Mesendoderm (in vitro differentiated cells): Measurements from ENCODE around the gene RALGAPA1.
"Not testable (repeated sequence)": the region's sequence is repeated elsewhere in the genome, so short reads cannot be mapped to it uniquely, and the experiment has no call there.

Experiments
- DNase-seq: peaks from one replicate; pipeline ENCODE4 v3.0.0; 2013
- H2AK5ac ChIP-seq: 2 replicates; pipeline ENCODE4 v1.6.1; 2013; ENCODE audit warnings: low read length, inconsistent platforms
- H2BK120ac ChIP-seq: 2 replicates; pipeline ENCODE4 v1.6.1; 2013; ENCODE audit warnings: low read depth, mild to moderate bottlenecking, low read length, moderate library complexity, mixed read lengths
- H2BK15ac ChIP-seq: replicated peaks from 2 replicates; pipeline ENCODE4 v1.6.1; 2013; ENCODE audit warnings: low read depth, mild to moderate bottlenecking, moderate library complexity
- H2BK5ac ChIP-seq: 2 replicates; pipeline ENCODE4 v1.6.1; 2013; ENCODE audit warnings: low read length, inconsistent platforms
- H3K18ac ChIP-seq: 2 replicates; pipeline ENCODE4 v1.6.1; 2013; ENCODE audit warnings: mild to moderate bottlenecking, low read length, mixed read lengths
- H3K23ac ChIP-seq: one replicate; pipeline ENCODE4 v1.6.1; 2013; ENCODE audit warnings: low read length
- H3K27ac ChIP-seq: 2 replicates; pipeline ENCODE4 v1.5.1; 2013; ENCODE audit warnings: low read depth, mild to moderate bottlenecking, inconsistent platforms, low read length, moderate library complexity
- H3K27me3 ChIP-seq: 2 replicates; pipeline ENCODE4 v1.6.1; 2013; ENCODE audit warnings: low read length, control low read depth, mild to moderate bottlenecking, inconsistent platforms; ENCODE audit not compliant: insufficient read depth, poor library complexity
- H3K36me3 ChIP-seq: 2 replicates; pipeline ENCODE4 v1.6.1; 2013; ENCODE audit warnings: low read length, inconsistent platforms; ENCODE audit not compliant: control insufficient read depth, insufficient read depth
- H3K4ac ChIP-seq: one replicate; pipeline ENCODE4 v1.6.1; 2013; ENCODE audit warnings: low read depth, mild to moderate bottlenecking, low read length, moderate library complexity
- H3K4me1 ChIP-seq: 2 replicates; pipeline ENCODE4 v1.6.1; 2013; ENCODE audit warnings: low read depth, low read length, inconsistent platforms; ENCODE audit not compliant: control insufficient read depth
- H3K4me2 ChIP-seq: 2 replicates; pipeline ENCODE4 v1.6.1; 2013; ENCODE audit warnings: low read length
- H3K4me3 ChIP-seq: 2 replicates; pipeline ENCODE4 v1.5.1; 2013; ENCODE audit warnings: mild to moderate bottlenecking, low read length
- H3K56ac ChIP-seq: one replicate; pipeline ENCODE4 v1.6.1; 2013; ENCODE audit warnings: low read length
- H3K79me1 ChIP-seq: 2 replicates; pipeline ENCODE4 v1.6.1; 2013; ENCODE audit warnings: low read length, inconsistent platforms
- H3K79me2 ChIP-seq: 2 replicates; pipeline ENCODE4 v1.6.1; 2013; ENCODE audit warnings: mild to moderate bottlenecking, low read length; ENCODE audit not compliant: control insufficient read depth, insufficient read depth
- H3K9ac ChIP-seq: 2 replicates; pipeline ENCODE4 v1.6.1; 2013; ENCODE audit warnings: low read length, inconsistent platforms
- H4K5ac ChIP-seq: one replicate; pipeline ENCODE4 v1.6.1; 2013; ENCODE audit warnings: low read length
- H4K8ac ChIP-seq: one replicate; pipeline ENCODE4 v1.6.1; 2013; ENCODE audit warnings: low read depth, mild to moderate bottlenecking, control low read depth, low read length, moderate library complexity
- WGBS: extraction: QIAGEN DNeasy Blood & Tissue Kit; methylation state at CpG from one replicate; pipeline ENCODE4 v1.1.7; 2013; ENCODE audit warnings: low lambda C conversion rate, missing lambda C conversion rate; ENCODE audit not compliant: insufficient coverage; ENCODE audit errors: extremely low coverage; 5-methylcytosine and 5-hydroxymethylcytosine counted together

The RALGAPA1 gene

DNA sequence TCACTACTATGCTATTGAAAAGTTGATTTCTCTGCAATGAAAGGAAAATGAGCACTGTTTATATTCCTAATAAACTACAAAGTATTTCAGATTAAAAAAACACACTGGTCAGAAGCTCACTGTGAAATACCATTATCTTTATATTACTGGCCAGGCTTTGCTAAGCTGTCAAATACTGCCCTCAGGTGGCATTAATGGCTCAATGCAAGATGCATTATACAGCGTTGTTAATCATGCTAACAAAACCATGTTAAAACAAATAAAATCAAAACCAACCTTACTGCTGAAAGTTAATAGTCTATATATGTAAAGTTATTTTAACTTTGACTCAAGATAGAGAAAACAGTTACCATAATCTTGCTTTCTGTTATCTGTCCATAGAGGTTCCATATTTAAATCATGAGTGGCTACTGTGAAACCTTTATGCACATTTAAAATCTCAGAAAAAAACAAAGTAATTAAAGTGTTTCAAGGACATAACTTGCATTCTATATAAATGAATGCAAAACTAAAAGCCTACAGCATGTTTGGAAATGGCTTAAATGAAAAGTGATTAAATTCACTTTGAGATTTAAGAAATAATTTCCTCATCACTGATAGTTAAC lies 121.7 kb downstream of the RALGAPA1 start:
- Histone ChIP-seq H3K27me3 (no peaks in the 10 kb centered on the region), H3K4me2 (no peak overlapping the region), H4K5ac (no peak overlapping the region), H3K23ac (no peak overlapping the region), H3K18ac (no peak overlapping the region), H3K79me2 (no peaks in the 10 kb centered on the region), H2BK120ac (no peak overlapping the region), H3K36me3 (no peaks in the 10 kb centered on the region), H3K4me3 (no peak overlapping the region), H2AK5ac (no peak overlapping the region), H4K8ac (no peak overlapping the region), H2BK15ac (no peak overlapping the region), H3K4me1 (no peaks in the 10 kb centered on the region), H3K9ac (no peak overlapping the region), H2BK5ac (no peak overlapping the region), H3K4ac (no peak overlapping the region), H3K27ac (no peak overlapping the region), H3K79me1 (no peaks in the 10 kb centered on the region), H3K56ac (no peak overlapping the region)
- WGBS: no CpG with 5 or more reads among the region's 1 CpG
- DNase-seq: peak; percentile 47

DNA sequence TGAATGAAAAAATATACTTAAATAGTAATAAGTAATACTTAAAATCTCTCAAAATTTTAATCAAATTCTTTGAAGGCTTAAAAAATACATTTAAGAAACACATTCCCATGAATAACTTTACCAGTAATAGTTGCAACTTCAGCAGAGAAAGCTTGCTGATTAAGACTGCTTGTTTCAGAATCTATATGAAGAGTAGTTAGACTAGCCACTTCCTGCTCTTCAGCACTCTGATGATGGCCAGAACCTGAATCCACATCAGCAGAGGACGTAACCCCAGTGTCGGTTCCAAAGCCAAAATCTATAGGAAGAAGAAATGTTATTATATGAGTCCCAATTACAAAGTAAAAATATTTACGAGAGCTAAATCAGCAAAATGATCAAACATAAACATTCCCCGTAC lies 125.4 kb downstream of the RALGAPA1 start:
- not testable (repeated sequence) for H3K79me2 ChIP-seq, H4K5ac ChIP-seq, H2BK5ac ChIP-seq, H3K18ac ChIP-seq, H2AK5ac ChIP-seq, H3K27ac ChIP-seq, H2BK15ac ChIP-seq, H3K36me3 ChIP-seq, H4K8ac ChIP-seq, H3K4ac ChIP-seq, H3K23ac ChIP-seq, H3K79me1 ChIP-seq, H3K56ac ChIP-seq, H3K9ac ChIP-seq, H2BK120ac ChIP-seq, DNase-seq, H3K4me3 ChIP-seq, H3K4me1 ChIP-seq, H3K27me3 ChIP-seq, H3K4me2 ChIP-seq
- no CpG with 5 or more reads among the region's 4 CpGs for WGBS

DNA sequence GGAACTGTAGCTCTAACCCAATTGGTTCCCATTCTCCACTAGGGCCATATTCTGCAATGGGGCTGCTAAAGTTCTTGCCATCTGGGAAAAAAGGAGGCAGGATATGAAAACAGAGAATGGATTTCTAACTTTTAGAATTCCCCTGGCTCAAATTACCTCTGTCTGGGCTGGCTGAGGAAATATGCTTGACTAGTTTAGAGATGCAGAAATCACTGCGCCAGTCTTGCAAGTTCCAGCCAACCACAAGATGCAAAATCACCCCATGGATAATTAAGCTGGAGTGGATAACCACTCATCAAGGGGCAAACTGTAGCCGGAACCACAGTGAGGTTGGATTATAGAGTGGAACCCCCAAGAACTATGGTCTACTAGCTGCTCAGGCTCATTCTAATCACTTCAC lies 126.3 kb downstream of the RALGAPA1 start:
- WGBS: no CpG with 5 or more reads among the region's 2 CpGs
- DNase-seq: no peak
- no peak overlapping the region for H3K23ac ChIP-seq

DNA sequence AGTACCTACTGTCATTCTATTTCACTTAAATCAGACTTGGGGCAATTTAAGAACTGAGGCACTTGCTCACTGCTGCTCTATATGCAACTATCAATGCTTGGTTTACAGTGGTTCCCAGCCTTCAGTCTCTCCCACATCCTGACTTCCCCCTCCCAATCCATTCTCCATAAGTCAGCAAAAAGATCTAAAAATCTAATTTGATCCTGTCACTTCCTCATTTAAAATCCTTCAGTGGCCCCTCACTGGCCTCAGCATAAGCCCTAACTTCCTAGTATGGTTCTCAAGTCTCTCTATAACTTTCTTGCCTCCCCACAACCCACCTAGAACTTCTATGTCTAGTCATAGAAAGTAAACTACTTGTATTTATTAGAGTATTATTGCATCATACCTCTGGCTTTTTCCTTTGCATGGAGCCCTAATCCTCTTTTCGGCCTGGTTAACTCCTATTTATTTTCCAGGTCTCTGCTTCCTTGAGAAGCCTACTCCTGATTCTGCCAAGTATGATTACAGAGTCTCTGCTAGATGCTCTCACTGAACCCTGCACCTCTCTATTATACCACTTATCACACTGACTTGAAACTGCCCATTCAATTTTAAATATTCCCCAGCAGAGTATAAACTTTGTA lies 130.6 kb downstream of the RALGAPA1 start:
- no peak overlapping the region for H2BK5ac ChIP-seq
- WGBS: no CpG with 5 or more reads among the region's 1 CpG
- H3K36me3 ChIP-seq: no peaks in the 10 kb centered on the region
- no peak overlapping the region for H3K18ac ChIP-seq
- H2BK15ac ChIP-seq: no peak overlapping the region
- H3K4me3 ChIP-seq: no peak overlapping the region
- no peak overlapping the region for H2BK120ac ChIP-seq
- H3K4me2 ChIP-seq: no peak overlapping the region
- H3K4ac ChIP-seq: no peak overlapping the region
- no peak overlapping the region for H3K9ac ChIP-seq
- H3K23ac ChIP-seq: no peak overlapping the region
- no peaks in the 10 kb centered on the region for H3K79me1 ChIP-seq
- H4K5ac ChIP-seq: no peak overlapping the region
- no peak overlapping the region for H2AK5ac ChIP-seq
- no peak overlapping the region for H4K8ac ChIP-seq
- no peaks in the 10 kb centered on the region for H3K4me1 ChIP-seq
- no peaks in the 10 kb centered on the region for H3K27me3 ChIP-seq
- no peak for DNase-seq
- H3K27ac ChIP-seq: no peak overlapping the region
- no peak overlapping the region for H3K56ac ChIP-seq
- no peaks in the 10 kb centered on the region for H3K79me2 ChIP-seq

More for the DNA sequence above, 126.3 kb downstream of the RALGAPA1 start:
- H3K9ac ChIP-seq: no peak overlapping the region
- no peak overlapping the region for H2AK5ac ChIP-seq
- H3K27me3 ChIP-seq: no peaks in the 10 kb centered on the region
- H4K8ac ChIP-seq: no peak overlapping the region
- no peaks in the 10 kb centered on the region for H3K36me3 ChIP-seq
- H2BK5ac ChIP-seq: no peak overlapping the region
- H3K27ac ChIP-seq: no peak overlapping the region
- H3K79me2 ChIP-seq: no peaks in the 10 kb centered on the region
- H3K4me3 ChIP-seq: no peak overlapping the region
- H3K4me2 ChIP-seq: no peak overlapping the region
- no peak overlapping the region for H3K4ac ChIP-seq
- no peak overlapping the region for H3K56ac ChIP-seq
- no peak overlapping the region for H2BK15ac ChIP-seq
- no peak overlapping the region for H4K5ac ChIP-seq
- no peak overlapping the region for H2BK120ac ChIP-seq
- no peaks in the 10 kb centered on the region for H3K79me1 ChIP-seq
- H3K18ac ChIP-seq: no peak overlapping the region
- H3K4me1 ChIP-seq: no peaks in the 10 kb centered on the region

DNA sequence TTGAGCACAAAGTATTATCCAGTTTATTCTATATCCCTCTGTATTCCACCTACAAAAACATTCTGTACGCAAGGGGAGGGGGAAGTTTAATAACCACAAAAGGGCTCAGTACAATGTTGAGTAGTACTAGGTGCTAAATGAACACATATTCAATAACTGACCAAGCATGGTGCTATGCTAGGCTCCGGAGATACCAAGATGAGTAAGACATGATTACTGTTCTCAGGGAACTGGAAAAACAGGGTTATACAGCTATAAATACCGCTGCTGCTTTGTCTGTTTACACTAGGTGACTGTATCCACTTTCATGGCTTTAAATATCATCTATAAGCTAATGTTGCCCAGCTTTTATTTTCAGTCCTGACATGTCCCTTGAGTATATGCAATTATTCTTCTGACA lies 139.3 kb downstream of the RALGAPA1 start:
- no peak for DNase-seq
- no CpG with 5 or more reads among the region's 3 CpGs for WGBS
- no peak overlapping the region for H3K23ac ChIP-seq
- no peak overlapping the region for H3K9ac ChIP-seq
- H3K4me2 ChIP-seq: no peak overlapping the region
- no peaks in the 10 kb centered on the region for H3K4me1 ChIP-seq
- no peaks in the 10 kb centered on the region for H3K27me3 ChIP-seq
- no peak overlapping the region for H2BK120ac ChIP-seq
- H2AK5ac ChIP-seq: no peak overlapping the region
- no peak overlapping the region for H4K8ac ChIP-seq
- H3K4me3 ChIP-seq: no peak overlapping the region
- no peak overlapping the region for H4K5ac ChIP-seq
- no peak overlapping the region for H2BK15ac ChIP-seq
- H3K56ac ChIP-seq: no peak overlapping the region
- no peak overlapping the region for H2BK5ac ChIP-seq
- no peaks in the 10 kb centered on the region for H3K79me1 ChIP-seq
- H3K79me2 ChIP-seq: no peaks in the 10 kb centered on the region
- no peak overlapping the region for H3K4ac ChIP-seq
- H3K18ac ChIP-seq: no peak overlapping the region
- H3K36me3 ChIP-seq: no peaks in the 10 kb centered on the region
- no peak overlapping the region for H3K27ac ChIP-seq
